TTC549 (cell line): ENCODE measurements around the gene HTR3C.
A peak's percentile ranks its signal among the peaks of the same experiment; 100 is the strongest.
"Not testable (repeated sequence)": the region's sequence is repeated elsewhere in the genome, so short reads cannot be mapped to it uniquely, and the experiment has no call there.

ENCODE experiments used
- FAIRE-seq: peaks from 2 replicates; lab custom pipeline; 2012; peaks lifted over from hg19 to GRCh38; lab: Jason Lieb, UNC

The HTR3C gene

GRCh38 chr3:184052767-184053166 lies at the start of gene HTR3C:
Gene HTR3C, plus strand, starts transcription at chr3:184053047. Its CDS starts 34 bp downstream, at chr3:184053081.
- FAIRE-seq = no peak

DNA sequence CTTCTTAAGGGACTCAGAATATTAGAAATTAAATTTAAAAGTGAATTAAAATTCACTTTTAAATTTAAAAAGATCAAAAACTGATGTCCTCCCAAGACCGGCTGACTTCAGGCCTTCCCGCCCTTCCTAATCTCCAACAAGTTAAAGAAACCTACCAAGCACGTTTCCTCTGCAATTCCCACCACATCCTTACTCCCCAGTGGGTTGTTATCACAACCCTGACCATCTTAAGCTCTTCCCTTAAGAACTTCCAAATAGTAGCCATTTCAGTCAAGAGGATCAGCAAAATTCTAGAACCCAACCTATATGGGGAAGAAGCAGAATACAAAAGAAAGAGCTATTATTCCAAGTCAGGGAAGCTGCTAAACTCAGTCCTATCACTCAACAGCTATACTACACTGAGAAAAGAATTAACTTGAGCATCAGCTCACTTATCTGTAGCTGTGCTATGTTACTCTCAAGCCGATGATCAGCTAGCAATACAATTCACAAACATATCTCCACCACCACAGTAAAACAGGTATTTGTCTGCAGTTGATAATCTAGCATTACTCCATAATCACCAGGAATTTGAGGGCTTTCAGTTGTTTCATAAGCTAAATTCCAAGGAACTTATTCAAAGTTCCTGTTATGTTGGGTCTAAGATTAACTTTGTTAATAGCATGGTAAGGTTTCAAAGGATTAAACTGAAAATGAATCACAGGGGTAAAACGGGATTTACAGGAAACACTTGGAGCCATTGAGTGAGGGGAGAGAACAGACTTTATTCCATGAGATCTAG lies 49.5 kb upstream of the HTR3C start:
- no peak for FAIRE-seq

GRCh38 chr3:184004476-184004875 lies 48.4 kb upstream of the HTR3C start:
- FAIRE-seq = no peak

GRCh38 chr3:184005941-184006507 lies 46.8 kb upstream of the HTR3C start:
- FAIRE-seq = no peak

- FAIRE-seq = not testable (repeated sequence)
These were observed 45.6 kb upstream of the HTR3C start for GRCh38 chr3:184007143-184007813.

- FAIRE-seq = no peak
These were observed 44.7 kb upstream of the HTR3C start for GRCh38 chr3:184008161-184008560.

DNA sequence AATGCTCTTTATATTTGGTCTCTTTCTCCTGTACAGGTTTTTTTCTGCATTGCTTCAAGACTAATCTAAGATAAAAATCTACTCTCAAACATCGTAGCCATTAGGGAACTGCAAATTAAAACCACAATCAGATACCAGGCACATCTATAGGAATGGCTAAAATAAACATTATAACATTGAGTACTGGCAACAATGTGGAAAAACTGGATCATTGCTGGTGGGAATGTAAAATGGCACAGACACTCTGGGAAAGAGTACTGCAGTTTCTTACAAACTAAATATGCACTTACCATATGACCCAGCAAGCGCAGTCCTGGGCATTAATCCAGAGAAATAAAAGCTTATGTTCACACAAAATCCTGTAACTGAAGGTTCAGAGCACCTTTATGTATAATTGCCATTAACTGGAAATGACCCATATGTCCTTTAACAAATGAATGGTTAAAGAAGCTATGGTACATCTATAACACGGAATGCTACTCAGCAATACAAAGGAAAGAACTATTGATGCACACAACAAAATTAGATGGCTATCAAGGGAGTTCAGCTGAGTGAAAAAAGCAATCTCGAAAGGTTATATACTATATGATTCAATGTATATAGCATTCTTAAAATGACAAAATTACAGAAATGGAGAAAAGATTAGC lies 41.5 kb upstream of the HTR3C start:
- no peak for FAIRE-seq

DNA sequence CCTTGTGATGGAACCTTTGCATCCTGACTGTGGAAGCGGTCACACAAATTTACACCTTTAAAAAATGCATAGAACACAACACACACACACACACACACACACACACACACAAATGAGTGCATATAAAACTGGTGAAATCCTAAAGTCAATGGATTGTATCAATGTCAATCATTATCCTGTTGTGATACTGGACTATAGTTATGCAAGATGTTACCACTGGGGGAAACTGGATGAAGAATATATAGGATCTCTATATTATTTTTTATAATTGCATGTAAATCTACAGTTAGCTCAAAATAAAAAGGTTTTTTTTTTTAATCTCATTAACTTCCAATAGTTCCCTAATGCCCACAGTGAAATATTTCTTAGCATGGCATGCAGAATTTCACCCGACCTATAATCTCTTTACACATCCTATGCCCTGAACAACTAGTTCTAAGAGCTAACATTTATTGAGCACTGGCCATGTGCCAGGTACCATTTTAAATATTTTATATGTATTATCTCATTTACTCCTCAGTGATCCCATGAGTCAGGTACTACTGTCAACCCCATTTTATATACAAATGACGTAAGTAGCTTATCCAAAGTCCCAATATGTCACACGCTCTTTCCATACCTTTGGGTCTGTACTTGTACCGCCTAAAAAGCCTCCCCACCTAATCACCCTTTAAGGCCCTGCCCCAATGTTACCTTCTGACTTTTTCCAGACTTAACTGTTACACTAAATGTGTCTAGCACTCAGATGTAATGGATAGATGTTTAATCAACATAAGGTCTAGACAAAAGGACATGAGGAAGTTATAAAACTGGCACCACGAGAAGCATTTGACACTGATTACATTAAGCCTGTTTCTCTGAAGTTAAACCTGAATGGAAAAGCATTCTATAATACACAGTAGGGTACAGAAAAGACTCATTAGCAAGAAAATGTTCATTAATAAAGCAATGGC lies 40.6 kb upstream of the HTR3C start:
- FAIRE-seq = no peak

DNA sequence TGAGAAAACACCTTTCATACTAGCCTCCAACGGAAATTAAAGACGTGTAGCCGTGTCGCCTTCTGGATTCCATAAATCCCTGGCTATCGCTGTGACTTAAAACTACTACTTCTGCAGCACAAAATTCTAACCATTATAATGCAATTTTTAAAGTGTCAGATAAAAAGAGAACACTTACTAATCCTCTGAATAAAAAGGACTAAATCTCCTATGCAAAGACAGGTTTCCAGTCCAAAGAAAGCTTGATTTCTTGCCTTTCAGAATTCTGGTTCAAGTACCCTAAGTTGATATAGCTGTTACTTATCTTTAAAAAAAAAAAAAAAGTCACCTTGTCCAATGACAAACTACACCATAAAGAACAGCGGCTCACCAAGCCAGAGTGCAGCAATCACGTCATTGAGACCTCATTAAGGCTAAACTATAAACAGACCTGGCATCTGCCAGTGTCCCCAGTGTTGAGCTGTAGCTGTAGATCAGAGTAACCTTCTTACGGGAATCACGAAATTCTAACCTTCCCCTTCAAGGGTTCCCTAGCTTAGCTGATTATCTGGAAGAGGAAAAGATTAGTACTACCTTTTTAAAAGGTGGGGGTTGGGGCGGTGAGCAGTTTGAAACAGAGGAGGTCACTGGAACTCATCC lies 37.3 kb upstream of the HTR3C start:
- FAIRE-seq = no peak

DNA sequence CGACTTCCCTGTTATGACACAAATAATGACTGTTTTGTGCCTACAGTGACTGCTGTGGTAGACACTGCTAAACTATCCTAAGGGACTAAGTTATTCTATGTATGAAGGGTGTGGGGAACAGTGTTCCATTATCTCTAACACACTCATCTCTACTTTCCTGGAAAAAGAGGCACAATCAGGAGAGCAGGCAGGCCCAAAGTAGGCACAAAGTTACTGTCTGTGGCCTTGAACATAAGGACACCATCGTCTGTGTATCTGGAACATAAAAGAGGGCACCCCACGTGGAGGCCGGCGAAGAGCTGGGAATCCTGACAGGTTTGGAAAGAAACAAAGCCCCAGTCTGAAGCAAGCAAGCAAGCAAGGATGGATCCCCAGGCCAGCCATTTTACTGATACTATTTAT lies 36.7 kb upstream of the HTR3C start:
- no peak for FAIRE-seq

DNA sequence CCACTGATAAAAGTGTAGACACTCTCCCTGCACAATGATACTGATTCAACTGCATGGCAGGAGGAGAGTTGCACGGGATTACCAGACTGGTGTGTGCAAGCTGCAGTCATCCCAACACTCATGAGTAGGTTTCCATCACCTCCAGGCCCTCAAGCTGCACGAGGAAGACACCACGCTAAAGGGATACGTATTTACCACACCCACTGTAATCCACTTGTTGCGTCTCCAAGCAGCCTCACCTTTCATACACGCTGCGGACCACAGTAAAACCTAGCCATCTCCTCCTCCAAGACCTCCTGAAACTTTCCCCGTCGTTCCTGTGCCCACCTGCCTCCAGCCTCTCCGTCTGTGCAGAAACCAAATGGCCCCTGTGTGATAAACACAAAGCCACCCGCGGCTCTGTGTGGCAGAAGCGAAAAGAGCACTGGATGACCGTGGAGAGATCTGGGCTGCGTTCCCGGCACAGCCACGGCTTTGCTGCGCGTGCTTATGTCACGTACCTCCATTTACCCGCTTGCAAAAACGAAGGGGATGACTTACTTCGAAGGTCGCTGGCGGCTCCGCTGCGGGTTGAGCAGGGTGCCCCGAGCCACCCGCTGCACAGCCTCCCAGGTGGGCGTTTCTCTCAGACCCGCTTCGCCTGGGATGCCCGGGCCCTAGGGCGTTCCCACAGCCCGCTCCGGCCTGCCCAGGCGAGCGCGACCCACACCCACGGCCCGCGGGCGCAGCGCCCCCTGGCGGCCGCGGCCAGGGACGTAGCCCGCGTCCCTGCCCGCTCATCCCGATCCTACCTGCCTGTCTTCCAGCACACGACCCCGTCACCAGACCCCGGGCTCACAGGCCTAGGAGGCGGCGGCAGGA lies 35.8 kb upstream of the HTR3C start:
- no peak for FAIRE-seq

GRCh38 chr3:184017672-184018423 lies 35.0 kb upstream of the HTR3C start, which contains the start of gene ABCC5:
Gene ABCC5, minus strand, starts transcription at chr3:184017884. Its CDS starts 3,492 bp downstream, at chr3:184014392.
- FAIRE-seq = peak; percentile 51

GRCh38 chr3:184018424-184018973 lies 34.3 kb upstream of the HTR3C start:
- no peak for FAIRE-seq

DNA sequence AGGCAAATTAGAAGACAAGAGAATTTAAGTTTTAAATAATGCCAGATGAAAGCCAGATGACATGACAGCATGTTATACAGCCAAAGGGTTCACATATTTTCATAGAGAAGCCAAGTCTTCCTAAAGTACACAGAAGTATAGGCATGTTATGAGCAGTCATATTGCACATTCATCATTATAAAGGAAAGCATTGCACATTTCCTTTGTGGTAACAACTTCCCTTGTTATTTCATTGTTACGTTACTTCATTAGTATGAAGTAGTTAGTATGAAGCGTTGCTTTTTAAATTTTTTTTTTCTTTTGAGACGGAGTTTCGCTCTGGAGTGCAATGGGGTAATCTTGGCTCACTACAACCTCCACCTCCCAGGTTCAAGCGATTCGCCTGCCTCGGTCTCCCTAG lies 30.5 kb upstream of the HTR3C start:
- FAIRE-seq = no peak

GRCh38 chr3:184025256-184025655 lies 27.6 kb upstream of the HTR3C start:
- FAIRE-seq = not testable (repeated sequence)

DNA sequence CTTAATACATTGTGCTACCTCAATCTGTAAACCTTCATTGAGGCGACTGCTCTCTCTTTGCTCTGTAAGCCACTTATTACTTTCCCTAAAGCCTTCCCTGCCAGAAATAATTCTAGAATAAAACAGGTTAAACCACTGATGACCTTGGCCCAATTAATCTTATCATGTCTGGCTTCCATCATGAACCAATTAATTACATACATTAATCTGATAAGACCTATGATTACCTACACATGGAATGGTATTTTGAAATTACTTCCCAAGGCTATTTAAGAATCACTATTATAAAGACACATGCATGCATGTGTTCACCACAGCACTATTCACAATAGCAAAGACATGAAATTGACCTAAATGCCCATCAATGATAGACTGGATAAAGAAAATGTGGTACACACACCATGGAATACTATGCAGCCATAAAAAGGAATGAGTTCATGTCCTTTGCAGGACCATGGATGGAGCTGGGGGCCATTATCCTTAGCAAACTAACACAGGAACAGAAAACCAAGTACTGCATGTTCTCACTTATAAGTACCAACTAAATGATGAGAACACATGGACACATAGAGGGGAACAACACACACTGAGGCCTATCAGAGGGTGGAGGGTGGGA lies 24.5 kb upstream of the HTR3C start:
- not testable (repeated sequence) for FAIRE-seq

DNA sequence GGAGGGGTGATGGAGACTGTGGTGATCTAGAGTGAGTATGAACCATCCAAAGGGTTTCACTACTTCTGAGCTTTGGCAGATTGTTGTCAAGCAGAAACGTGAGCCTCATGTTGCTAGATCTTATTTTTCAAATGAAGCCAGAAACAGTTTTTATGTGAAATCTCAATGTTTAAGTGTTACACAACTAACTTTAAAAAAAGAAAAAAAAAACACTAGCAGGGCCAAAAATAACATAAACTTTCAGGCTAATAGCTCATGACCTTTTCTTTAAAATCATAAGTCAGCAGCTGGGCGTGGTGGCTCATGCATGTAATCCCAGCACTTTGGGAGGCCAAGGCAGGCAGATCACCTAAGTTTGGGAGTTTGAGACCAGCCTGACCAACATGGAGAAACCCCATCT lies 23.4 kb upstream of the HTR3C start:
- FAIRE-seq = no peak

GRCh38 chr3:184030536-184030935 lies 22.3 kb upstream of the HTR3C start:
- FAIRE-seq = no peak
